Smooth muscle cell (in vitro differentiated cells): ENCODE measurements around the gene ITGB4. TPM values are rescaled to one million over a fixed set of nuclear protein-coding genes. Genes with fewer than 3 reads are reported as not detected.
A peak's percentile ranks its signal among the peaks of the same experiment; 100 is the strongest.

Experiments
- DNase-seq: peaks from one replicate; lab custom pipeline; 2025; ENCODE audit not compliant: unreplicated experiment; lab: John Stamatoyannopoulos, UW
- H2AFZ ChIP-seq: fragments of 200-600 bp; sonication (generic); 2 replicates; pipeline ENCODE4 v1.6.0; 2016; ENCODE audit warnings: antibody characterized with exemption, low read depth, mild to moderate bottlenecking
- H3F3A ChIP-seq: fragments of 200-600 bp; sonication (generic); 2 replicates; pipeline ENCODE4 v1.6.0; 2017; ENCODE audit warnings: antibody characterized with exemption, low read depth
- H3K27ac ChIP-seq: fragments of 200-600 bp; sonication (generic); 2 replicates; pipeline ENCODE4 v1.5.1; 2016; ENCODE audit warnings: low read depth, mild to moderate bottlenecking
- H3K27me3 ChIP-seq: fragments of 200-600 bp; sonication (generic); 2 replicates; pipeline ENCODE4 v1.6.1; 2016; ENCODE audit warnings: low read depth, mild to moderate bottlenecking
- H3K36me3 ChIP-seq: fragments of 200-600 bp; sonication (generic); 2 replicates; pipeline ENCODE4 v1.5.1; 2016; ENCODE audit warnings: low read depth
- H3K4me1 ChIP-seq: fragments of 200-600 bp; sonication (generic); 2 replicates; pipeline ENCODE4 v1.5.1; 2016; ENCODE audit warnings: low read depth
- H3K4me2 ChIP-seq: fragments of 200-600 bp; sonication (generic); 2 replicates; pipeline ENCODE4 v1.6.0; 2016; ENCODE audit warnings: mild to moderate bottlenecking
- H3K4me3 ChIP-seq: fragments of 200-600 bp; sonication (generic); 2 replicates; pipeline ENCODE4 v1.5.1; 2016; ENCODE audit warnings: mild to moderate bottlenecking
- H3K79me2 ChIP-seq: fragments of 200-600 bp; sonication (generic); 2 replicates; pipeline ENCODE4 v1.6.0; 2016; ENCODE audit warnings: low read depth, mild to moderate bottlenecking
- H3K9ac ChIP-seq: fragments of 200-600 bp; sonication (generic); 2 replicates; pipeline ENCODE4 v1.6.0; 2016; ENCODE audit warnings: low read depth
- H3K9me3 ChIP-seq: fragments of 200-600 bp; sonication (generic); replicated peaks from 2 replicates; pipeline ENCODE4 v1.5.1; 2016; ENCODE audit warnings: low read depth
- H4K20me1 ChIP-seq: fragments of 200-600 bp; sonication (generic); 2 replicates; pipeline ENCODE4 v1.6.0; 2016; ENCODE audit warnings: low read depth
- whole genome bisulfite sequencing: methylation state at CpG from one replicate; pipeline ENCODE4 v1.1.7; 2016; ENCODE audit warnings: low lambda C conversion rate; 5-methylcytosine and 5-hydroxymethylcytosine counted together
- polyA plus RNA-seq: library from polyadenylated mRNA; unstranded; fragments of >200 nt; fragmentation: Nextera tagmentation; extraction: Ambion mirVana; gene quantifications from 2 replicates; pipeline ENCODE4 v1.2.1, GENCODE V29; 2016
- total RNA-seq: library from RNA; depleted of rRNA; stranded (reverse); fragments of >200 nt; gene quantifications from 2 replicates; pipeline ENCODE4 v1.2.3, GENCODE V29; 2014
- TF ChIP-seq, protein P1 (sequence below): fragments of 200-600 bp; sonication (generic); IDR thresholded peaks from 2 replicates; pipeline ENCODE4 v1.5.1; 2017; ENCODE audit warnings: borderline replicate concordance, mild to moderate bottlenecking, antibody characterized with exemption; ENCODE audit not compliant: insufficient read depth, poor library complexity, severe bottlenecking

Gene ITGB4
- total and polyA plus RNA-seq, 2 experiments from 2014 or later = 47.2 to 83.8 TPM

DNA sequence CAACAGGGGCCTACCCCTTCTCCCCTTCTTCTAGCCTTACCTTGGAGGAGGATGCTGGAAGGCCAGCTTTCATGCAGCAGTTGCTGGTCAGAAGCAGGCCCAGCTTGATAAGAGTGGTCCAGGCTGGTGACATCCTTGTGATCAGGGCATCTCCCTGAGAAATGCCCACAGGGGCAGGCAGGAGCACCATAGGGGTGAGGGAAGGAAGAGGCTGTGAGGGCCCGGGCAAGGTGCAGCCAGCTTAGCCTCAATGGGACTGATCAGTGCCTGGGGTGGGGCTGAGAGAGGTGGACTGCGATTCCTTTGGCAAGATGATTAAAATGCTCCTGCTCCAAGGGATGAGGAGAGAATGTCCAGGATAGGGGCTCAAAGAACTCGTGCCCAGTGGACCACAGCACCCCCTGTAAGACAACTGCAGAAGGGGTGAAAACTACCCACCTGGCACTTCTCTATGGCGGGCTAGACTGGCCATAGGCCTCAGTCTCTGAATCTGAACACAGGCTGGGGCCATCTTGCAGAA, 53.3 kb downstream of the ITGB4 start:
- Histone ChIP-seq H3K79me2 (peaks cover 23% of the 10 kb centered on the region), H3K4me2 (no peak overlapping the region), H3K36me3 (no peaks in the 10 kb centered on the region), H3K9me3 (no peaks in the 10 kb centered on the region), H3K9ac (no peak overlapping the region), H3F3A (peaks cover 29% of the 10 kb centered on the region), H3K4me1 (peaks cover 10% of the 10 kb centered on the region), H3K27ac (no peak overlapping the region), H2AFZ (no peak overlapping the region), H3K27me3 (no peaks in the 10 kb centered on the region), H4K20me1 (peaks cover 47% of the 10 kb centered on the region), H3K4me3 (no peak overlapping the region)
- 90% methylated on average over 4 of the region's 4 CpGs for WGBS
- TF ChIP-seq, protein P1, sequence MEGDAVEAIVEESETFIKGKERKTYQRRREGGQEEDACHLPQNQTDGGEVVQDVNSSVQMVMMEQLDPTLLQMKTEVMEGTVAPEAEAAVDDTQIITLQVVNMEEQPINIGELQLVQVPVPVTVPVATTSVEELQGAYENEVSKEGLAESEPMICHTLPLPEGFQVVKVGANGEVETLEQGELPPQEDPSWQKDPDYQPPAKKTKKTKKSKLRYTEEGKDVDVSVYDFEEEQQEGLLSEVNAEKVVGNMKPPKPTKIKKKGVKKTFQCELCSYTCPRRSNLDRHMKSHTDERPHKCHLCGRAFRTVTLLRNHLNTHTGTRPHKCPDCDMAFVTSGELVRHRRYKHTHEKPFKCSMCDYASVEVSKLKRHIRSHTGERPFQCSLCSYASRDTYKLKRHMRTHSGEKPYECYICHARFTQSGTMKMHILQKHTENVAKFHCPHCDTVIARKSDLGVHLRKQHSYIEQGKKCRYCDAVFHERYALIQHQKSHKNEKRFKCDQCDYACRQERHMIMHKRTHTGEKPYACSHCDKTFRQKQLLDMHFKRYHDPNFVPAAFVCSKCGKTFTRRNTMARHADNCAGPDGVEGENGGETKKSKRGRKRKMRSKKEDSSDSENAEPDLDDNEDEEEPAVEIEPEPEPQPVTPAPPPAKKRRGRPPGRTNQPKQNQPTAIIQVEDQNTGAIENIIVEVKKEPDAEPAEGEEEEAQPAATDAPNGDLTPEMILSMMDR = no peak
- DNase-seq = no peak

DNA sequence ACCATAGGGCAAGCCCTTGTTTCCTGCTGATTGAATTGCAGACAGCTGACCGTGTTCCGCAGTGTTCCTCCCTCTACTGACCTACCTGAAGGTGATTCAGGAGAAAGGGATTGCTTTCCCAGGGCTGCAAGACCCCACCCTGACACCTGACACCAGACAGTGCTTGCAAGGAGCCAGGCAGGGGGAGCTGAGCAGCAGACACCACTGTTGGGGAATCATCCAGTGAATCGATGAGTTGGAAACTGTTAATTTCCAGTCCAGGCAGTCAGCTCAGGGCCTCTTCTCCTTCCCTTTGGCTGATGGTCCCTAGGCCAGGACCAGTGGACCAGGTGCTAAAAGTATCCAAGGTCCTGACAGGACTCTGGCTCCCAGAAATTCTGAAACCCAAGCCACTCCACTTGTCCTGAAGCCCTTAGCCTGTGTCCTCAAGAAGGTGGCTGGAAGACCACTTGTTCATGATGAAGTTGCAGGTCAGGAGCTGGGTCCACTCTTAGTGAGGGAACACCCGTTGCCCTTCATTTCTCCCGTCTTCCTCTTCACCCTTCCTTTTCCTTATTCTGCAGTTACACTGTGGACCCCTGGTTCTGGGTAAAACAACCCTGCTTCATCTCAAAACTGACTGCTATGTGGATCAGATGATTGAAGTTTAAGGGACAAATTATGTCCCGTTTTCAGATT, 53.9 kb downstream of the ITGB4 start:
- Histone ChIP-seq H3K9ac (no peak overlapping the region), H3K9me3 (no peaks in the 10 kb centered on the region), H4K20me1 (peaks cover 47% of the 10 kb centered on the region), H3K4me1 (peaks cover 12% of the 10 kb centered on the region), H3K79me2 (peaks cover 23% of the 10 kb centered on the region), H3K4me2 (no peak overlapping the region), H3K27me3 (no peaks in the 10 kb centered on the region), H3F3A (peaks cover 29% of the 10 kb centered on the region), H2AFZ (no peak overlapping the region), H3K27ac (peak overlapping the region; percentile 0), H3K4me3 (no peak overlapping the region), H3K36me3 (no peaks in the 10 kb centered on the region)
- WGBS = 84% methylated on average over 6 of the region's 6 CpGs
- DNase-seq = no peak
- TF ChIP-seq, protein P1 = no peak

DNA sequence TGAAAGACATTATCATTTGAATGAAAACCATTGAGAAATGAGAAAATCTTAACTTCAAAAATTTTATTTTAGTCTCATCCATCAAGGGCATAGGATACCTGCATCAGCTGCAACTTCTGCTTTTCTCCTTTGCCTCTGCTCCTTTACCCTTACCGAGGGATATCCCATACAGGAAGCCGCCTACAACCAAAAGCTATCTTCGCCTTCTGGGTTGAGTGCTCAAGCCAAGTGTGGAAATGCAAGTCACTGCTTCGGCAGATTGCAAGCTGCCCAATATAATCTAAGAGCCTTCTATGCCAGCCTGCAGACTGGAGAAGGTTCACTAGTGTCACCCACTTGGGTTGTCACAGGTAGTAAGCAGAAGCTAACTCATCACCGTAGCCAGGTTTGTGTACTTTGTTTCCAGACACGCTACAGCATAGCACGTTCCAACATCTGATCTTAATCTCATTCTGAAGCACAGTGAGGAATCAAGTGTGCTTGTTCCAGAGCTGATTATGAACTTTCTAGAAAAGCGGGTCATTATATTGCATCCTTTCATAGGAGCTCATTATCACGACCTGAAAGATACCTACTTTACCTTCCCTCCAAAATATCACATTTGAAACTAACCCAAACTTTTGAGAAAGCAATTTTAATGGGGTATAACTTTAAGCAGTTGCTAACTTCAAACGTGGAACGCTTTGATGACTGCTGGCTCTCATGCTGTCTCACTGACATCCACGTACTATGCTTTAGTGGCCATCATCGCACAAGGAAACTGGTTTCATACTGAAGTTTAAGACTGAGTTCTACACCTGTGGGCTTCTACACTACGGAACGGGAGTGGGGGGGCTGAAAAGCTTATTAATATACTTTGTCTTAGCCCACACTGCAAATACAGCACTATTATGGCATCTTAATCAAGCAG, 55.4 kb downstream of the ITGB4 start:
- Histone ChIP-seq H3K36me3 (no peaks in the 10 kb centered on the region), H3K9me3 (no peaks in the 10 kb centered on the region), H3K27me3 (no peaks in the 10 kb centered on the region), H3K4me3 (peak overlapping the region; percentile 96), H3K27ac (peak overlapping the region; percentile 98), H4K20me1 (peaks cover 47% of the 10 kb centered on the region), H3F3A (peaks cover 29% of the 10 kb centered on the region), H2AFZ (no peak overlapping the region), H3K9ac (no peak overlapping the region), H3K4me1 (peaks cover 15% of the 10 kb centered on the region), H3K4me2 (peak overlapping the region; percentile 97), H3K79me2 (peaks cover 23% of the 10 kb centered on the region)
- WGBS = 80% methylated on average over 15 of the region's 15 CpGs
- TF ChIP-seq, protein P1 = no peak
- DNase-seq = no peak
